H1 (cell line): ENCODE data around the gene CAPN10.

Source experiments
- CTCF ChIP-seq, 3 experiments: IDR thresholded peaks; 1 replicate in 2 of 3; 2 replicates in 1 of 3; pipeline versions ENCODE4 v1.5.1 to v1.6.1; 2011; ENCODE audit warnings: low read length in 3 of 3, mild to moderate bottlenecking in 3 of 3, inconsistent platforms in 2 of 3, low read depth in 1 of 3, moderate library complexity in 1 of 3; ENCODE audit not compliant: insufficient read depth in 1 of 3; ENCODE audit errors: control extremely low read depth in 1 of 3
- EGR1 ChIP-seq: IDR thresholded peaks from 2 replicates; pipeline ENCODE4 v1.6.1; 2011; ENCODE audit warnings: low read depth, low read length, borderline replicate concordance
- EZH2 ChIP-seq: fragments of 200-600 bp; sonication (generic); IDR thresholded peaks from 2 replicates; pipeline ENCODE4 v1.7.1; 2012; ENCODE audit warnings: low read depth, mild to moderate bottlenecking, moderate library complexity, low read length, inconsistent platforms; ENCODE audit not compliant: severe bottlenecking
- GABPA ChIP-seq: IDR thresholded peaks from 2 replicates; pipeline ENCODE4 v1.6.1; 2011; ENCODE audit warnings: mild to moderate bottlenecking, low read length, moderate library complexity, borderline replicate concordance; ENCODE audit not compliant: insufficient read depth
- JUN ChIP-seq: IDR thresholded peaks from 2 replicates; pipeline ENCODE4 v1.6.1; 2011; ENCODE audit warnings: low read depth, mild to moderate bottlenecking, improper control_type of control experiment, low read length
- JUND ChIP-seq: IDR thresholded peaks from 2 replicates; pipeline ENCODE4 v1.6.1; 2011; ENCODE audit warnings: mild to moderate bottlenecking, improper control_type of control experiment, low read length
- POLR2A ChIP-seq, 2 experiments: IDR thresholded peaks; 1 replicate in 1 of 2; 2 replicates in 1 of 2; pipeline ENCODE4 v1.6.1; 2011; ENCODE audit warnings: low read depth in 2 of 2, low read length in 2 of 2, mild to moderate bottlenecking in 2 of 2; ENCODE audit errors: control extremely low read depth in 1 of 2
- POLR2AphosphoS5 ChIP-seq: IDR thresholded peaks from 2 replicates; pipeline ENCODE4 v1.6.1; 2011; ENCODE audit warnings: low read depth, low read length
- RNF2 ChIP-seq: fragments of 200-900, 300-1000 bp; sonication (generic); IDR thresholded peaks from 2 replicates; pipeline ENCODE4 v1.7.1; 2016; ENCODE audit warnings: borderline replicate concordance, low read depth, mild to moderate bottlenecking, antibody characterized with exemption, low read length; ENCODE audit not compliant: poor library complexity, severe bottlenecking; ENCODE audit errors: missing control alignments
- SIN3A ChIP-seq, 2 experiments: IDR thresholded peaks in 1 of 2; conservative IDR thresholded peaks in 1 of 2; 2 replicates each; pipeline ENCODE4 v1.6.1; 2011 to 2012; ENCODE audit warnings: low read length in 2 of 2, improper control_type of control experiment in 1 of 2, low read depth in 1 of 2, mild to moderate bottlenecking in 1 of 2
- SP2 ChIP-seq: IDR thresholded peaks from 2 replicates; pipeline ENCODE4 v1.6.1; 2012; ENCODE audit warnings: mild to moderate bottlenecking, low read length, inconsistent platforms
- TCF12 ChIP-seq: IDR thresholded peaks from 2 replicates; pipeline ENCODE4 v1.6.1; 2011; ENCODE audit warnings: low read depth, mild to moderate bottlenecking, low read length

GRCh38 chr2:240595381-240596079, 9.0 kb downstream of the CAPN10 start:
- no peak for TF ChIP-seq SIN3A (conservative IDR thresholded peaks at IDR 0.05 in 1 of 2, IDR thresholded peaks at IDR 0.05 in 1 of 2; ENCODE audit: low read depth in 1 of 2, low read length in 2 of 2)
- peak in 2 of 3 experiments; percentile 82 to 86; a peak in 3 of 4 replicates for TF ChIP-seq CTCF (IDR thresholded peaks at IDR 0.05; ENCODE audit: control extremely low read depth in 1 of 3, insufficient read depth in 1 of 3, low read depth in 1 of 3, low read length in 3 of 3)
- TF ChIP-seq POLR2A (IDR thresholded peaks at IDR 0.05; ENCODE audit: control extremely low read depth in 1 of 2, low read depth in 2 of 2, low read length in 2 of 2) = no peak
- no peak for TF ChIP-seq SP2
- TF ChIP-seq JUN = no peak
- TF ChIP-seq EGR1 = no peak
- no peak for TF ChIP-seq RNF2
- TF ChIP-seq TCF12 = no peak
- TF ChIP-seq EZH2 = no peak
- TF ChIP-seq JUND = no peak
- peak; percentile 50; the same call in 1 of the 2 replicates for TF ChIP-seq GABPA
- TF ChIP-seq POLR2AphosphoS5 = no peak
